ENCODE data around the gene HEPN1.
A peak's percentile ranks its signal among the peaks of the same experiment; 100 is the strongest.

HEPN1 gene

DNA sequence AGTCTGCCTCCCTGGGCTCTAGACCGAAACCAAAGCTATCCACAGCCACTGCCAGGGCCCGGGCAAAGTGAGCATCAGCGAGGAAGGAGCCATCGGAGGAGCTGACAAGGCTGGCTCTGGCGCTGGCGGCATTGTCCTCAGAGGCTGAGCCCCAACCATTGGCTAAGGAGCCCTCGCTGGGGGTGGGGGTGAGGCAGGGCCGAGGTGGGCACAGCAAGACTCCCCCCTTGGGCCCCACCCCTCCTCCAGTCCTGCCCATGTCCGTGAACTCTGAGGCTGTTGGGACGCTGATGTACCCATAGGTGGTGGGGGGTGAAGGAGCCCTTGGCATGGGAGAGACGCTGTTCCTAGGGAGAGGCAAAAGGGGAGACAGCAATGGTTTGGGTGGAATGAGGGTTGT is 32.6 kb upstream of the HEPN1 start:
- DNase-seq, result no peak

DNA sequence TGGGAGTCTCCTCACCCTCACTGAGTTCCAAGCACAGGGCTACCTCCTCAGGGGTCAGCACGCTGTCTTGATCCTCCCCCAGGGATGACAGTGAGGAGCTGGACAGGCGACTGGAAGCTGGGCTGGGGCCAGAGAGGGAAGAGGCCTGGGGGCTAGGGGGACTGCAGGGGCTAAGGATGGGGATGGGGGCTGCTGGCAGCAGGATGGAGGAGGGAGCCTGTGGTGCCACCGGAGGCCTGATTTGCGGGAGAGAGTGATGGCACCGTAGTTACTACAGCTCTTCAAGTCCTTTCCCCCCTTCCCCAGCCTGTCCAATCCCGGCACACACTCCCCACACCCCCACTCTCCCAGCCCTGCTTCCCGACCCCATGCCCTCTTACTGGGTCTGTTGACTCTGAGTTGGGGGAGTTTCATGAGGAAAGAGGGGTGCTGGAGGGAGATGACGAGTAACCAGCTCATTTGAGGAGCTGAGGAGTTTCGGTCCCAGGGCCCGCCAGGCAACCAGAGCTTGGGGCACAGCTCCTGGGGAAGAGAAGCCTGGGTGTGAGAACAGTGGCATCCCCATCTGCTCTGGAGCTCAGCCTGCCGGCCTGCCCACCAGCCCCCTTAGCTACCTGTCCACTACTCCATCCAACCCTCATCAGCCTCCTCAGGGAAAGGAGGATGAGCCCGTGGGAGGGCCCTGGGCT is 31.9 kb upstream of the HEPN1 start:
- DNase-seq, result no peak

GRCh38 chr11:124887667-124888013 is 31.4 kb upstream of the HEPN1 start:
- no peak for DNase-seq

DNA sequence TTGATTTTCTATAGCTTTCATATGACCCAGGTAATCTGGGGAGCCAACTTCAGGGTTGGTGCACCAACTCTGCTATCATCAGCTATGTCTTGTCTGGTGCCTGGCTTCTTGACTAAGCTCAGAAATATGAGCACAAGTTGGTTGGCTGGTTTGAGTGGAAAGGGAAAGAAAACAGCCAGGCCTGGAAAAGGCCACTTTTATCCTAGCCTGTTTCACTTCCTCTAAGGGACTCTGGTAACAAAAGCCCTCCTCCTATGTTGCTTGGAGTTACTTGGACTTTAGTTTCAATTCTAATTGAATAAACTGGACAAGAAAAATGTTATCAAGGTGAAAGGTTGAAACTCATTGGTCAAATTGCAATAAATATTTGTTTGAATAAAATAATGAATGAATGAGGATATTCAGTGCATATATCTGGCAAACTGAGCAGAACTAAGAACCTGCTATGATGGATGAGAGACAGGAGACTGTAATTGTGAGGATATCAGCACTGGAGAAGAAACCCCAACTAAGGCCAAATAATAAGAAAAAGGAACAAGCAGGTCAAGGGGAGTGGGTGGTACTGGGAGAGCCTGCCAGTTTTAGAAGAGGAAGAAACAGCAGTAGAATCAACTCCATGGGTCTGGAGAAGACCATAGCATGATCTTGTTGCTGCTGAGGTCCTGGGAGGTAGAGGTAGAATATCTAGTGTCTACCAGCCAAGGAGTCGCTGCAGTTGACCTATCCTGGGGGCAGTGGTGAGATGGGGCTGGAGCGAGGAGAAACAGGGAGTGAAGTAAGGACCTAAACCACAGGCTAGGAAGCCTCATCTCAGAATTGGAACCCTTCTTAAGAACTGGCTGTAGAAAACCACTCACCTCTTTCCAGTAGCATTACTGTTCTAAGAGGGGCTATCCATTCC is 29.6 kb upstream of the HEPN1 start:
- DNase-seq, result peak; percentile 77

DNA sequence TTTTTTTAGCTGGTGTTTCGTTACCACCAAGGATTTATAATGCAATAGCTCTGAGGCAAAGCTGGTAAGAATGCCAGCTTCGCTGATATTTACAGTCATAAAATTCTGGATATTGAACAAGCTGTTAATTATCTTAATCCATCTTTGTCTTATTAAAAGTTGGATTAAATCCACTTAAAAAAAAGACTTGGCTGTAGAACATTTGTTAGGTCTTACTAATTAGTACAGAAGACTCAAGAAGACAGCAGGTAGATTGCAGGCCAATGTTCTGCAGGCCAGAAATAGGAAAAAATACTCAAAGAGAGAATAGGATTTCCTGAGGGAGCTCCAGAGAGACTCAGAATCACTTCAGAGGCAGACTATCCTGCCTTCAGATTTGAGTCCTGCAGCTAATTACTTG is 28.9 kb upstream of the HEPN1 start:
- no peak for DNase-seq

DNA sequence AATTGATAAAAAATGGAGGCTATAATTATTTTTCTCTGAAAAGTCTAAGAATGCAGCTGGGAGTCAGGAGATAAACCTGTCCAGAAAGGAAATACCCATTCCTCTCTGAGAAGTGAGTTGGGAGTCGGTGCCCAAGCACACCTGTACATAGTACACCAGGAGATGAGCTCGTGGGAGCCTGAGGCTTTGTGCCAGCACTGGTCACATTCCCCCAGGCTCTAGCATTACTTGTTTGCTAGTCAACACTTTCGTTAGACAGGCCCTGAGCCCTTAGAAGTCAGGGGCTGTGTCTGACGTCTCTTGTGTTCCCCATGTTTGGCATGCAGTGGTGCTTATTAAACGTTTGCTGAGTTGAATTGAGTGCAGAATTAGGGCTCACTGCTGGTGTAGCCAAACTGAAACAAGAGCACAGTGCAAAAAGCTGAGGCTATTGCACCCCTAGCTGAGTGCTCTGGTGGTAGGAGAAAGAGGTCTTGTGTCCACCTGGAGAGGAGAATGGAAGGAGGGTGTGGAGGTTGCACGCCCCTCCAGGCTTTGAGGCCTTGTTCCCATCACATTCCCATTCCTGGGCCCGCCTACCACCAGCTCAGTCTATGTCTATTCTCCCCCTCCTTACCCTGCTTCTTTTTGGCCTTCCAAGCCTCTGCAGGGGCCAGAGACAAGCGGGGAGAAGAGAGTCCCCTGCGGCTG is 28.2 kb upstream of the HEPN1 start:
- DNase-seq, result no peak

GRCh38 chr11:124891373-124891861 is 27.6 kb upstream of the HEPN1 start:
- DNase-seq, result peak; percentile 25

DNA sequence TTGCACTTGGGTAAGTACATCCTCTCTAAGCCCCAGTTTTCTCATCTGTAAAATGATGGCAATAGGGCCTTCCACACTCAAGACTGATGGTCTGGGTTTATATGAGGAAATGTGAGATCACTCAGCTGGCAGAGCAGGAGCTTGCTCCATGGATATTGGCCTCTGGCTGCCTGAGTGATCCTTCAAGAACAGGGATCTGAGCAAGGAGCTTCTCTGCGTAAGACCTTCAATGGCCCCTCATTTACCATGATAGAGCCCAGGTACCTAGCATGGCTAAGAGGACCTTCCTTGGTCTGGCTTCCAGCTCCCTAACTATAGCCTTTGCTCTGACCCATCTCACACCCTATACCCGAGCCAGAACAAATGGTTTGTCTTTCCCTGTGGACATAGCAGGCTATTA is 26.9 kb upstream of the HEPN1 start:
- no peak for DNase-seq

DNA sequence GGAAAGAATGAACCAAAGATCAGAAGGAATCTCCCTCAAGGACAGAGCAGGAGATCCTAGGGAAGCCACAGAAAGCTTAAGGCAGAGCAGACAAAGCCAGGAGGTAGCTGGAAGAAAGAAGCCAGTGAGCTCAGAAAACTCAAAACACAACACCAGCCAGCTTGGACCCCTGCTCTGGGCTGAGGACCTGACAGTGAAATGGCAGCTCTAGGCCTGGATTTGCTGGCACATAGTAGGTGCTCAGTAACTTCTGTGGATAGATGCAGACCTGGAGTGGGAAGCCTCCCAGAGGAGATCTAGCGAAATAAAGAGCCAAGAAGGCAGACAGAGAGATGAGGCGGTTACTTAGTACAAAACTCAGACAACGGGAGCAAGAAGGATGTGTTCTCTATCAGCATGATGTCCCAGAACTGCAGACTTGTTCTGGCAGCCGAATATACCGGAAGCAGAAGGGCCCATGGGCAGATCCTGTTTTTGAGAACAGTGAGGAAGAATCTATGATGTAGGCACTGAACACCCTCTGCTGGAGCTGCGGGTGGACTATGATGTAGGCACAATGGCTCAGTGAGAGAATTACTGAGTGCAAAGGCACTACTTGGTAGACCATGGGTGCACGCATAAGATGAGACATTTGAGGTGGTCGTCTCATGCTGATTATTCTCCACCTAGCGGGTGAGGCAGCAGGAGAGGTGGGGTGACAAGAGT is 26.1 kb upstream of the HEPN1 start:
- no peak for DNase-seq

DNA sequence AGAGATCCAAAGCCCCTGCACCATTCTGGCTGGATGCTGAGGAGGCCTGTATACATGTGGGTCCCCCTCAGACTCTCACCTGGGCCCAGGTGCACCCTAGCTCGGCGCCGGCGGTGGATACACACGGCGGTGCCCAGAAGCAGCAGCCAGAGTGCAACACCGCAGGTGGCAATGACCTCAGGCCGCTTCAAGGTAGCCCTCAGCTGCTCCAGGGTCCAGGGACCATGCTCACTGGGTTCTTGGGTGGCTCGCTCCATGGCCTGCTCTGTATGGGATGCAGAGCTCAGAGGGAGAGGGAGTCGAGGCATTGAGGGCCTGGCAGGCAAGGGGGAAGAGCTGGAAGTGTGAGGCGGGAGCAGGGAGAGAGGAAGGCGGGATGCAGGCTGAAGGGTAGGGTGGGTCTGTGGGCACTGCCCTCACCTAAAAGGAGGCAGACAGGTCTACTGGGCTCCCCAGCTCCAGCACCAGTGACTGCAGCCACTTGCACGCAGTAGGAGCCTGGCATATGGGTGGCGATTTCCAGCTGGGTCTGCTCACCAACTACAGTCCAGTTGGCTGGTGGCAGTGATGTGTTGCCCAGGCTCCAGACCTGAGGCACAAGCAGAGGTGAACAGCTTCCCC is 25.2 kb upstream of the HEPN1 start:
- no peak for DNase-seq

DNA sequence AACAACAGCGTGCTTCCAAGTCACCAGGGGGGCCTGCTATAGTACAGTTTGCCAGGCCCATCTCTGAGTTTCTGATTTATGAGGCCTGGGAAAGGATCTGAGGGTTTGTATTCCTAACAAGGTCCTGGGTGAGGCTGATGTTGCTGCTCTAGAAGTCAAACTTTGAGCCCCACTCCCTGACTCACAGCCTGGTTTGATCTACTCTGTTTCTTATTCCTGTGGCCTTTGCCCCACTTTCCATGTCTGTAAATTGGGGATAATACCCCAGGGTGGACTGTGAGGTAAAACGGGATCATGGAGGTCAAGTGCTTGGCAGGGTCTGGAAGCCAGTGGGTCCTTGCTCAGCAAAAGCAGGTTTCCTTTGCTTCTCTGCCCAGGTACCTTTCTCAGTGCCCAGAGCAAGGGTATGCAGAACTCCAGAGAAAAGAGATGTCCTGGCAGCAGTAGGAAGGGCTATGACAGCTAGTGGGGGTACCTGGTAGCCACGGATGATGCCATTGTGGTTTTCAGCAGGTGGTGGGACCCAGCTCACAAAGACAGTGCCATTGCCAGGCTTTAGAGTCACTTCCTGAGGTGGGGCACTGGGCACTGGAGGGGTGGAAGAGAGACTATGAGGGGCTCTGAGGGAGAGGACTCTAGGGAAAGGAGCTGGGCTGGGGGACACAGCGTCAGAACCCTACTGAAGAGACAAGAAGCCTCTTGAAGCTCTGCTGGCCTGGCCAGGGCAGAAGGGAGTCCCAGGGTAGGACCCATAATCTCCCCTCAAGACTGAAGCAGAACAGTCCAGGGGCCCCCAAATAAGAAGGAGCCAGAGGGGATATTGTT is 24.2 kb upstream of the HEPN1 start:
- no peak for DNase-seq

DNA sequence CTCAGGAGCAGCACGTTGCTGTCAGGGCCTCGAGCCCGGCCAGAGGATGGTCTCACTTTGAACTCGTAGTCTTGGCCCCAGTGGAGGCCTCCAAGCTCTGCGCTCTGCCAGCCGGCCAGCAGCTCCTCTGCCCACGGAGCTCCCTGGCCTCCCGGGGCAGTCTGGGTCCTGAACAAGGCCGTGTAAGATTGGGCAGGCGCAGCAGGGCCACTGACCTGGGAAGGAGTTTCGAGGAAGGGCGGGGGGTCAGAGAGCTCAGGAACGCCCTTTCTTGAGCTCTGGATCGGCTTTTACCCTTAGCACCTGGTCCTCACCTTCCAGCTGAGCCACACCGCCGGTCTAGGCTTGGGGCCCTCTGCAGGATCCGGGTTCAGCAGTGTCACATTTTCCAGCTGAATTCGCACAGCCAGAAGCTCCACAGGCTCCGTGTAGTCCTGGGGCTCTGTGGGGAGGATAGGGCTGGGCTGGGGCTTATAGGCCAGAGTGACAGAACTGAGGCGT is 23.5 kb upstream of the HEPN1 start:
- DNase-seq, result no peak

GRCh38 chr11:124896071-124896750 is 22.8 kb upstream of the HEPN1 start:
- DNase-seq, result no peak

GRCh38 chr11:124896821-124897391 is 22.1 kb upstream of the HEPN1 start:
- no peak for DNase-seq

GRCh38 chr11:124897674-124898262 is 21.3 kb upstream of the HEPN1 start, which contains the start of gene ROBO4:
TSS of gene ROBO4 (minus strand) at chr11:124897865. CDS start at chr11:124897795, 70 bp downstream.
- DNase-seq, result no peak

- peak; percentile 11 for DNase-seq
Observed at GRCh38 chr11:124898263-124898680, 20.8 kb upstream of the HEPN1 start.

DNA sequence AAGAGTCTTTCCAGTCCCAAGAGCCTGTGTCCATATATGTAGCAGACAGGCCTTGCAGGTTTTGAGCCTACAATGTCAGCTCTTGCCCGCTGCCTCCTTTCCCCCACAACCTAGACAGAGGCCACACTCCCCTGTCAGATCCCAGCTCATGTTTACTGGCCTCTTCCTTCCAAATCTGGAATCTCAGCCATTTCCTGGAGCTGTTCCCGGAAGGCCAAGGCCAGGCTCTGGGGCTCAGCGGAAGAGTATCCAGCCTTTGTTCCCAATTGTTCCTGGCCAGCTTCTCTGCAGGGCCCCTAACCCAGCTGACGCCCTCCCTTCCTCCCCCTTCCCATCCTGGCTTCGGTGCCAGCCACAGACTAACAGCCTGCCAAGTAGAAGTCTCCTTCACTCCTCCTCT is 20.3 kb upstream of the HEPN1 start:
- no peak for DNase-seq

DNA sequence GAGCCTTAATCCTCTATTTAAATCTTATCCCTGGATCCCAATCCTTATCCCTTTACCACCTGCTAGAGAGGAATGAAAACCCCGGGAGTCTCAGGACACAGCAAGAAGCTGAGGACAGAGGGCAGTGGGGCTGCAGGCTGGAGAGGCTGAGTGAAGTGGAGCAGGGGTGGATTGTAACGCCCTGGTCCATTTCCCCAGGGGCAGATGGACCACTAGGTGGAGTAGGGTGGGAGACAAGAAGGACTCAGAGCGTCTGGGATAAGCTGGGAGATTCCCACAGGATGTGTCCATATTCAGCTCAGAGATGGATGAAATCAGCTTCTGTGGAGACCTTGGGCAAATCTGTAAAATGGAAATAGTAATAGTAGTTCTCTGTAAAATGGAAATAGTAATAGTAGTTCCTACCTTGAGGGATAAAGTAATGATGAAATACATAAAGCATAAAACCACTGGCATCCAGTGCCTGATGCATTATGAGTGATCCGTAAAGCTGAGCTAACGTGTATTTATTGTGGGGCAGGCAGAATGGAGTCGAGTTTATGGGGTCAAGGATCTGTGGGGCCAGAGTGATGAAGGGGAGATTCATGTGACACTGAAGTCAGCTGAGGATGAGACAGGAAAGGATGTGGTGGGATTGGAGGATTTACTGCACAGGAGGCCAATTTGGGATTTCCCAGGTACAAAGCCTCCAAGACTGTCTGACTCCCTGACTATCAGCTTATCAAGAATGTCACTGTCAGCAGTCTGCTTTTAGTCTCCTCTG is 19.5 kb upstream of the HEPN1 start:
- no peak for DNase-seq

DNA sequence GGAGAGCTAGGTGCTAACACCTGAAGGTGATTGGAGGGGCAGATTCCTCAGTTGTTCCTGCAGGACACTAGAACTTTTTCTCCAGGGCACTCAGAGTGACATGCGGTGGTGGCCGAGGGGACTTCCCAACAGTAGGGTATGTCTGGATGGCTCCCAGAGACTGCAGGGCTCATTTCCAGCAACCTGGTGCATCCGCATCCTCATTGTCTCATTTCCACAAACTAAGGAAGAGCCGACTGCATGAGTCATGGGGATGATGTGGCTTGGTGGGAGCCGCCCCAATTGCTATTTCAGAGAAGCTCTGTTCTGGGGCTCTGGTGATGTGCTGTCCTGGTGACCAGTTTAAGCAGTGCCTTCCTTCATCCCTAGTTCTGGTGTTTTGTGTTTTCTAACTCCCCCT is 18.6 kb upstream of the HEPN1 start:
- DNase-seq, result no peak

All from MV-4-11 (cell line).